ENCODE results near the gene RTEL1.

DNA sequence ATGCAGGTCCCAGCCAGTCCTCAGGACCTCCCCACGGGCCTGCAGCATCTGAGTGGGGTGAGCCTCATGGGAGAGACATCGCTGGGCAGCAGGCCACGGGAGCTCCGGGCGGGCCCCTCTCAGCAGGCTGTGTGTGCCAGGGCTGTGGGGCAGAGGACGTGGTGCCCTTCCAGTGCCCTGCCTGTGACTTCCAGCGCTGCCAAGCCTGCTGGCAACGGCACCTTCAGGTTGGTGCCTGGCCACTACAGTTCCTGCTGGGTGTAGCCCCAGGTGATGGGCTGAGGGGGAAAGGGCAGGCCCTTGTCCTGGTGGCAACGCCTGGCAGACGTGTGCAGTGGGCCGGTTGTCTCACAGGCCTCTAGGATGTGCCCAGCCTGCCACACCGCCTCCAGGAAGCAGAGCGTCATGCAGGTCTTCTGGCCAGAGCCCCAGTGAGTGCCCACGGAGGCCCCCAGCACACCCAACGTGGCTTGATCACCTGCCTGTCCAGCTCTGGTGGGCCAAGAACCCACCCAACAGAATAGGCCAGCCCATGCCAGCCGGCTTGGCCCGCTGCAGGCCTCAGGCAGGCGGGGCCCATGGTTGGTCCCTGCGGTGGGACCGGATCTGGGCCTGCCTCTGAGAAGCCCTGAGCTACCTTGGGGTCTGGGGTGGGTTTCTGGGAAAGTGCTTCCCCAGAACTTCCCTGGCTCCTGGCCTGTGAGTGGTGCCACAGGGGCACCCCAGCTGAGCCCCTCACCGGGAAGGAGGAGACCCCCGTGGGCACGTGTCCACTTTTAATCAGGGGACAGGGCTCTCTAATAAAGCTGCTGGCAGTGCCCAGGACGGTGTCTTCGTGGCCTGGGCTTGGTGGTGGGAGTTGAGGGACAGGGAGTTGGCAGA is 37.6 kb downstream of the RTEL1 start:
- TF ChIP-seq, protein P1, sequence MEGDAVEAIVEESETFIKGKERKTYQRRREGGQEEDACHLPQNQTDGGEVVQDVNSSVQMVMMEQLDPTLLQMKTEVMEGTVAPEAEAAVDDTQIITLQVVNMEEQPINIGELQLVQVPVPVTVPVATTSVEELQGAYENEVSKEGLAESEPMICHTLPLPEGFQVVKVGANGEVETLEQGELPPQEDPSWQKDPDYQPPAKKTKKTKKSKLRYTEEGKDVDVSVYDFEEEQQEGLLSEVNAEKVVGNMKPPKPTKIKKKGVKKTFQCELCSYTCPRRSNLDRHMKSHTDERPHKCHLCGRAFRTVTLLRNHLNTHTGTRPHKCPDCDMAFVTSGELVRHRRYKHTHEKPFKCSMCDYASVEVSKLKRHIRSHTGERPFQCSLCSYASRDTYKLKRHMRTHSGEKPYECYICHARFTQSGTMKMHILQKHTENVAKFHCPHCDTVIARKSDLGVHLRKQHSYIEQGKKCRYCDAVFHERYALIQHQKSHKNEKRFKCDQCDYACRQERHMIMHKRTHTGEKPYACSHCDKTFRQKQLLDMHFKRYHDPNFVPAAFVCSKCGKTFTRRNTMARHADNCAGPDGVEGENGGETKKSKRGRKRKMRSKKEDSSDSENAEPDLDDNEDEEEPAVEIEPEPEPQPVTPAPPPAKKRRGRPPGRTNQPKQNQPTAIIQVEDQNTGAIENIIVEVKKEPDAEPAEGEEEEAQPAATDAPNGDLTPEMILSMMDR (IDR thresholded peaks at IDR 0.05; ENCODE audit: low read length), result no peak
- TF ChIP-seq EZH2 (IDR thresholded peaks at IDR 0.05; ENCODE audit: borderline replicate concordance, low read length), result no peak
